GM12878 (cell line): Measurements from ENCODE around the gene PALS2. TPM values are rescaled to one million over a fixed set of nuclear protein-coding genes. Genes with fewer than 3 reads are reported as not detected.

ENCODE experiments used
- ATAC-seq: fragments of 200-7000 bp; cut with Tn5 transposase; 3 replicates; pipeline ENCODE4 v1.9.1; 2020; ENCODE audit warnings: mild to moderate bottlenecking, moderate library complexity
- BruUV-seq: library from RNA; stranded (reverse); fragments of 400-500 nt; replicated peaks from 2 replicates; lab custom pipeline; 2021; lab: Mats Ljungman, UMichigan
- CTCF ChIA-PET: fragments of 300-600 bp; sonication (Branson Sonifier 250); formaldehyde crosslinking; extraction: SDS; loops from one replicate; lab custom pipeline; 2021; ENCODE audit warnings: inconsistent platforms; lab: Yijun Ruan, JAX
- POLR2A ChIA-PET: fragments of 350-600 bp; formaldehyde crosslinking; extraction: SDS; loops from one replicate; lab custom pipeline; 2021; ENCODE audit warnings: inconsistent platforms; lab: Charles Lee
- RAD21 ChIA-PET: fragments of 300-600 bp; sonication (Branson Sonifier 250); formaldehyde crosslinking; loops from one replicate; lab custom pipeline; 2023; ENCODE audit warnings: antibody characterized with exemption; ENCODE audit not compliant: unreplicated experiment; lab: Charles Lee
- SMC1A ChIA-PET: fragments of 300-600 bp; sonication (Branson Sonifier 250); formaldehyde crosslinking; loops from one replicate; lab custom pipeline; 2023; ENCODE audit not compliant: unreplicated experiment, uncharacterized antibody; lab: Charles Lee
- DNase-seq: peaks from one replicate; pipeline ENCODE4 v3.0.0-alpha.2; 2011; ENCODE audit warnings: low read depth, low spot score
- FAIRE-seq: peaks from 3 replicates; lab custom pipeline; 2011; peaks lifted over from hg19 to GRCh38; lab: Jason Lieb, UNC
- H2AFZ ChIP-seq: 2 replicates; pipeline ENCODE4 v1.6.0; 2011; ENCODE audit warnings: low read depth, low read length, control low read depth; ENCODE audit not compliant: control insufficient read depth
- H3K27ac ChIP-seq: 2 replicates; pipeline ENCODE4 v1.5.1; 2011; ENCODE audit warnings: control low read depth; ENCODE audit not compliant: control insufficient read depth, insufficient read depth
- H3K27me3 ChIP-seq, 2 experiments: replicated peaks in 1 of 2; 2 replicates each; pipeline versions ENCODE4 v1.6.0 to v1.6.1; 2011; ENCODE audit warnings: low read length in 1 of 2; ENCODE audit not compliant: control insufficient read depth in 2 of 2, insufficient read depth in 2 of 2
- H3K36me3 ChIP-seq, 2 experiments: 2 replicates each; pipeline ENCODE4 v1.5.1; 2011; ENCODE audit warnings: low read length in 1 of 2; ENCODE audit not compliant: control insufficient read depth in 2 of 2, insufficient read depth in 2 of 2
- H3K4me1 ChIP-seq: 2 replicates; pipeline ENCODE4 v1.6.1; 2011; ENCODE audit warnings: mild to moderate bottlenecking, low read length, moderate library complexity, mixed read lengths; ENCODE audit not compliant: control insufficient read depth, insufficient read depth
- H3K4me2 ChIP-seq: 2 replicates; pipeline ENCODE4 v1.6.0; 2011; ENCODE audit warnings: control low read depth; ENCODE audit not compliant: control insufficient read depth, insufficient read depth
- H3K4me3 ChIP-seq: fragments of 200-600 bp; sonication (generic); 2 replicates; pipeline ENCODE4 v1.5.1; 2016
- H3K79me2 ChIP-seq: 2 replicates; pipeline ENCODE4 v1.6.0; 2011; ENCODE audit warnings: low read length; ENCODE audit not compliant: control insufficient read depth, insufficient read depth
- H3K9ac ChIP-seq: 2 replicates; pipeline ENCODE4 v1.8.0; 2011; ENCODE audit warnings: low read length, control low read depth, mixed read lengths; ENCODE audit not compliant: control insufficient read depth, insufficient read depth
- H3K9me3 ChIP-seq: replicated peaks from 3 replicates; pipeline ENCODE4 v1.5.1; 2011; ENCODE audit warnings: mild to moderate bottlenecking, low read length; ENCODE audit not compliant: control insufficient read depth, insufficient read depth
- H4K20me1 ChIP-seq: 2 replicates; pipeline ENCODE4 v1.6.0; 2011; ENCODE audit not compliant: control insufficient read depth, insufficient read depth
- ATF7 ChIP-seq: fragments of 450-650 bp; IDR thresholded peaks from 2 replicates; pipeline ENCODE4 v1.6.1; 2016; ENCODE audit warnings: low read depth, mild to moderate bottlenecking
- CHD2 ChIP-seq: IDR thresholded peaks from 2 replicates; pipeline ENCODE4 v1.6.1; 2011; ENCODE audit warnings: low read depth, low read length, improper control_type of control experiment, borderline replicate concordance
- E4F1 ChIP-seq: fragments of 450-650 bp; IDR thresholded peaks from 2 replicates; pipeline ENCODE4 v1.6.1; 2018; ENCODE audit warnings: borderline replicate concordance, mild to moderate bottlenecking; ENCODE audit not compliant: partially characterized antibody
- EED ChIP-seq: sonication (generic); IDR thresholded peaks from 2 replicates; pipeline ENCODE4 v1.6.1; 2016; ENCODE audit warnings: antibody characterized with exemption, low read depth
- EZH2 ChIP-seq: IDR thresholded peaks from 2 replicates; pipeline ENCODE4 v1.6.1; 2012; ENCODE audit warnings: low read depth, mild to moderate bottlenecking, control low read depth, inconsistent platforms, low read length, borderline replicate concordance; ENCODE audit not compliant: control insufficient read depth
- FOXM1 ChIP-seq: IDR thresholded peaks from 2 replicates; pipeline ENCODE4 v1.6.1; 2012; ENCODE audit warnings: low read depth, mild to moderate bottlenecking, inconsistent platforms, low read length, moderate library complexity
- HDAC6 ChIP-seq: fragments of 200-600 bp; sonication (generic); IDR thresholded peaks from one replicate; pipeline ENCODE4 v1.8.0; 2017; ENCODE audit warnings: antibody characterized with exemption; ENCODE audit not compliant: unreplicated experiment
- IRF5 ChIP-seq: fragments of 450-650 bp; IDR thresholded peaks from 2 replicates; pipeline ENCODE4 v1.6.1; 2017; ENCODE audit warnings: borderline replicate concordance
- NFYA ChIP-seq: IDR thresholded peaks from 2 replicates; pipeline ENCODE4 v1.6.1; 2011; ENCODE audit warnings: low read depth, mild to moderate bottlenecking, low read length, improper control_type of control experiment, borderline replicate concordance
- NFYB ChIP-seq: IDR thresholded peaks from 2 replicates; pipeline ENCODE4 v1.6.1; 2011; ENCODE audit warnings: low read depth, mild to moderate bottlenecking, low read length, improper control_type of control experiment, moderate library complexity; ENCODE audit not compliant: insufficient read depth
- PKNOX1 ChIP-seq: fragments of 450-650 bp; IDR thresholded peaks from 2 replicates; pipeline ENCODE4 v1.6.1; 2016; ENCODE audit warnings: mild to moderate bottlenecking
- PML ChIP-seq: IDR thresholded peaks from 2 replicates; pipeline ENCODE4 v1.6.1; 2012; ENCODE audit warnings: low read length, inconsistent platforms
- RAD21 ChIP-seq: IDR thresholded peaks from 2 replicates; pipeline ENCODE4 v1.6.1; 2011; ENCODE audit warnings: mild to moderate bottlenecking, low read depth, low read length, moderate library complexity; ENCODE audit not compliant: insufficient read depth
- SMARCA5 ChIP-seq: fragments of 450-650 bp; IDR thresholded peaks from 2 replicates; pipeline ENCODE4 v1.6.1; 2017; ENCODE audit warnings: mild to moderate bottlenecking
- SREBF1 ChIP-seq: IDR thresholded peaks from 2 replicates; pipeline ENCODE4 v1.6.1; 2012; ENCODE audit warnings: mild to moderate bottlenecking, low read length
- ZBTB4 ChIP-seq: fragments of 450-650 bp; formaldehyde crosslinking; IDR thresholded peaks from 2 replicates; pipeline ENCODE4 v1.4.0; 2022; ENCODE audit warnings: mild to moderate bottlenecking, moderate library complexity
- WGBS: methylation state at CpG from one replicate; pipeline ENCODE4 v1.1.6; 2016; ENCODE audit warnings: low lambda C conversion rate; ENCODE audit not compliant: insufficient replicate concordance, insufficient coverage; ENCODE audit errors: missing lambda C conversion rate; 5-methylcytosine and 5-hydroxymethylcytosine counted together
- in situ Hi-C: fragments of 300-500 bp; cut with MboI; formaldehyde crosslinking; loops from 9 replicates; pipeline ENCODE4 v1.14.3; 2018; ENCODE audit warnings: mixed read lengths
- intact Hi-C: fragments of 100-400 bp; cut with micrococcal nuclease; formaldehyde crosslinking; loops from one replicate; pipeline ENCODE4 v1.14.2; 2022; ENCODE audit not compliant: unreplicated experiment
- polyA plus RNA-seq, 11 experiments: library from polyadenylated mRNA; depleted of rRNA in 4 of 11; unstranded in 6 of 11; stranded (reverse) in 5 of 11; fragments of >200 nt; fragmentation: Nextera tagmentation in 4 of 11; fragmentation: Illumina TruSeq in 1 of 11; extraction: Ambion mirVana in 4 of 11; extraction: Trizol in 1 of 11; gene quantifications; 1 replicate in 1 of 11; 2 replicates in 10 of 11; pipeline versions ENCODE4 v1.2.1 to v1.2.3, GENCODE V29; 2011 to 2016; ENCODE audit warnings: inconsistent platforms in 2 of 11, missing spikeins in 2 of 11, low read depth in 1 of 11
- total RNA-seq, 4 experiments: library from RNA; depleted of rRNA in 3 of 4; stranded (reverse); fragments of >200 nt in 3 of 4; fragmentation: Illumina TruSeq in 1 of 4; extraction: Trizol in 1 of 4; gene quantifications; 2 replicates each; pipeline versions ENCODE4 v1.2.1 to v1.2.3, GENCODE V29; 2013 to 2021

The PALS2 gene
- total and polyA plus RNA-seq, 10 of the 15 experiments (the other 5 are each of a cell fraction or from before 2014, with no cell fraction given), result 10.7 to 53.5 (median 20.1) TPM

- Histone ChIP-seq H3K27me3 (no peaks in the 10 kb centered on the region), H3K9me3 (no peaks in the 10 kb centered on the region; the same call in 1 of the 3 replicates), H3K4me2 (no peak overlapping the region), H4K20me1 (no peaks in the 10 kb centered on the region), H3K4me1 (peaks cover 7% of the 10 kb centered on the region), H3K4me3 (no peak overlapping the region), H2AFZ (no peak overlapping the region), H3K79me2 (peaks cover 52% of the 10 kb centered on the region), H3K36me3 (no peaks in the 10 kb centered on the region), H3K9ac (no peak overlapping the region), H3K27ac (no peak overlapping the region)
- DNase-seq (no peak), ATAC-seq (no peak), FAIRE-seq (no peak)
- ChIA-PET RAD21 (interaction anchor here (0.6 to 1.1 kb wide), 2 partner anchors 15 to 292 kb away, joined by 3 read pairs; no protein-coding TSS in a partner anchor), SMC1A (interaction anchor here (0.9 to 2.0 kb wide), 4 partner anchors 8 to 18 kb away, joined by 3 to 11 read pairs (median 6); no protein-coding TSS in a partner anchor), POLR2A (interaction anchor here (0.6 to 1.2 kb wide), 2 partner anchors 10 to 384 kb away, joined by 3 to 5 read pairs; no protein-coding TSS in a partner anchor), CTCF (interaction anchor here (0.9 to 2.1 kb wide), 5 partner anchors 8 to 292 kb away, joined by 3 to 8 read pairs (median 6); no protein-coding TSS in a partner anchor)
- intact Hi-C loops (no loop called here), in situ Hi-C loops (no loop called here)
- no TSS peak for BruUV-seq
- 98% methylated on average over 2 of the region's 2 CpGs for WGBS
- TF ChIP-seq ZBTB4 (CRISPR knock-in tag) (no peak), NFYB (no peak), CHD2 (no peak), NFYA (no peak), EED (no peak), PKNOX1 (no peak), E4F1 (no peak), EZH2 (no peak), ATF7 (no peak), HDAC6 (no peak), RAD21 (no peak), SREBF1 (no peak), PML (no peak), IRF5 (no peak), FOXM1 (no peak), SMARCA5 (no peak)
These were observed 8.9 kb downstream of the PALS2 start for GRCh38 chr7:24582166-24582565.
